Heart right ventricle (tissue), 16 donors: ENCODE data around the gene MTFR1L. TPM values are rescaled to one million over a fixed set of nuclear protein-coding genes. Genes with fewer than 3 reads are reported as not detected.
A peak's percentile ranks its signal among the peaks of the same experiment; 100 is the strongest.

Experiments
- ATAC-seq, 8 donors: fragments of 200-7000 bp; cut with Tn5 transposase; one replicate each; pipeline ENCODE4 v1.9.1; 2020; ENCODE audit warnings: mild to moderate bottlenecking in 8 of 8, moderate library complexity in 8 of 8, moderate number of reproducible peaks in 1 of 8
- DNase-seq, 2 donors: peaks; one replicate each; pipeline ENCODE4 v3.0.0-alpha.2; 2020
- H3K27ac ChIP-seq, 10 donors: fragments of 200-600 bp; sonication (generic) in 2 of 10; one replicate each; pipeline versions ENCODE4 v1.5.0 to v1.8.0; 2020 to 2022; ENCODE audit warnings: mild to moderate bottlenecking in 3 of 10
- H3K27me3 ChIP-seq, 7 donors: fragments of 200-600 bp; one replicate each; pipeline ENCODE4 v1.8.0; 2021 to 2022; ENCODE audit warnings: mild to moderate bottlenecking in 2 of 7
- H3K36me3 ChIP-seq, 9 donors: fragments of 200-600 bp; sonication (generic) in 1 of 9; one replicate each; pipeline versions ENCODE4 v1.5.0 to v1.8.0; 2020 to 2022; ENCODE audit warnings: mild to moderate bottlenecking in 2 of 9
- H3K4me1 ChIP-seq, 9 donors: fragments of 200-600 bp; sonication (generic) in 1 of 9; one replicate each; pipeline versions ENCODE4 v1.5.0 to v1.8.0; 2020 to 2022; ENCODE audit warnings: mild to moderate bottlenecking in 4 of 9
- H3K4me3 ChIP-seq, 10 donors: fragments of 200-600 bp; sonication (generic) in 2 of 10; one replicate each; pipeline versions ENCODE4 v1.5.0 to v1.8.0; 2020 to 2022; ENCODE audit warnings: mild to moderate bottlenecking in 7 of 10, moderate library complexity in 2 of 10
- H3K9me3 ChIP-seq, 11 donors: fragments of 200-600 bp in 10 of 11; sonication (generic) in 2 of 11; one replicate each; pipeline versions ENCODE4 v1.5.0 to v1.8.0; 2013 to 2022; ENCODE audit warnings: mild to moderate bottlenecking in 2 of 11, control low read depth in 1 of 11, moderate library complexity in 1 of 11
- WGBS, 2 donors: extraction: QIAGEN DNeasy Blood & Tissue Kit; methylation state at CpG; one replicate each; pipeline ENCODE4 v1.1.7; 2013; ENCODE audit warnings: inconsistent platforms in 1 of 2; 5-methylcytosine and 5-hydroxymethylcytosine counted together
- intact Hi-C, 10 donors: fragments of 100-400 bp; cut with DNase I; formaldehyde crosslinking; loops; one replicate each; pipeline versions ENCODE4 v1.11.1 to v1.14.2; 2022
- polyA plus RNA-seq, 2 donors: library from polyadenylated mRNA; stranded (reverse); fragments of 200-250 nt; gene quantifications; one replicate each; pipeline ENCODE4 v1.2.3, GENCODE V29; 2013
- total RNA-seq, 10 donors: library from RNA; stranded (reverse); fragmentation: NEBNext Ultra II Directional in 3 of 10; extraction: Animal tissue kit (Norgen Biotek cat#: 25700) in 3 of 10; gene quantifications; one replicate each; pipeline versions ENCODE4 v1.2.1 to v1.2.4, GENCODE V29; 2021 to 2023
- TF ChIP-seq, protein P1 (sequence below), 9 donors: fragments of 200-600 bp; sonication (generic) in 2 of 9; IDR thresholded peaks; one replicate each; pipeline versions ENCODE4 v1.5.0 to v1.8.0; 2021 to 2022; ENCODE audit warnings: antibody characterized with exemption in 9 of 9, mild to moderate bottlenecking in 5 of 9, moderate library complexity in 1 of 9
- donor health status: Arrhythmogenic right ventricular cardiomyopathy.
- donor health status: ischemic (EF 13 %, LVEDD 7.1; RV severe dilation, severe dysfunction).
- donor health status: healthy with polysubstance abuse.
- donor health status: DM: no; HTN: yes; CAD: no.
- donor health status: DM: no; HTN: no; CAD: no.
- donor health status: ischemic (EF 25% LVEDD 6.9; RV normal size, moderate dysfunction).
- donor health status: ischemic (EF 25% LVEDD 5.7; RV mildly dilated, moderate dysfunction).
- donor health status: healthy.
- donor health status: DM: yes; HTN: yes; CAD: no.
- donor health status: Ischemic cardiomyopathy.
- donor health status: ischemic (EF 35%, LVEDD 5.7; RV mildly dilated, moderate dysfunction).
- donor health status: nonischemic (EF 11% LVEDD 7.7; RV severe dilation, severe dysfunction).
- donor health status: DM: yes; HTN: yes; CAD: no.
- donor health status: PGD.
- donor health status: ischemic (EF 29% LVEDD 5.4; RV normal size, mild dysfunction).
- donor health status: nonischemic (EF 23%, LVEDD 6.1; RV moderate dilation, normal function).

The MTFR1L gene
- total and polyA plus RNA-seq, 12 donors, result 91.1 to 264 (median 223) TPM

DNA sequence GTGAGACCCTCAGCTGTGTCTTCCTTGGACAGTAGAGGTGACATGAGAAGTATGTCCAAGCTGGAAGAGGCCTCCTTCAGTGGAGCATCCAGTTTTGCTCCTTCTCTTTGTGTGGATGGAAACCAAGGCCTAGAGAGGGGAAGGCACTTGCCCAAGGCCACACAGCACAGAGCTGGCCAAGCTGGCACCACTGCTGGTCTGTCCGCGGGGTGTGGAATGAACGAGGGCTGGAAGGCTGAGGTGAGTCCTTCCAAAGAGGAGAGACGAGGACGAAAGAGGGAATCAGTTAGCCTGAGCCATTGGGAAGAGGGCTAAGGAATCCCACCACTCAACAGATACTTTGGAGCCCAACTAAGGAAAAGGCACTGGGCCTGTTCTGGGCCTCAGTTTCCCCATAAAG, 47.6 kb upstream of the MTFR1L start:
- intact Hi-C loops, result no loop called here
- H3K27me3 ChIP-seq, result no peaks in the 10 kb centered on the region
- H3K27ac ChIP-seq, result peak overlapping the region in 7 of 10 donors; percentile 39 to 79 (median 66)
- H3K9me3 ChIP-seq, result no peaks in the 10 kb centered on the region
- H3K36me3 ChIP-seq, result peaks cover 0 to 22% (median 4%) of the 10 kb centered on the region in 9 donors
- no peak for DNase-seq
- 96 to 97% methylated on average over 5 of the region's 5 CpGs for WGBS, 2 donors
- H3K4me3 ChIP-seq, result no peak overlapping the region
- no peak for ATAC-seq
- TF ChIP-seq, protein P1, sequence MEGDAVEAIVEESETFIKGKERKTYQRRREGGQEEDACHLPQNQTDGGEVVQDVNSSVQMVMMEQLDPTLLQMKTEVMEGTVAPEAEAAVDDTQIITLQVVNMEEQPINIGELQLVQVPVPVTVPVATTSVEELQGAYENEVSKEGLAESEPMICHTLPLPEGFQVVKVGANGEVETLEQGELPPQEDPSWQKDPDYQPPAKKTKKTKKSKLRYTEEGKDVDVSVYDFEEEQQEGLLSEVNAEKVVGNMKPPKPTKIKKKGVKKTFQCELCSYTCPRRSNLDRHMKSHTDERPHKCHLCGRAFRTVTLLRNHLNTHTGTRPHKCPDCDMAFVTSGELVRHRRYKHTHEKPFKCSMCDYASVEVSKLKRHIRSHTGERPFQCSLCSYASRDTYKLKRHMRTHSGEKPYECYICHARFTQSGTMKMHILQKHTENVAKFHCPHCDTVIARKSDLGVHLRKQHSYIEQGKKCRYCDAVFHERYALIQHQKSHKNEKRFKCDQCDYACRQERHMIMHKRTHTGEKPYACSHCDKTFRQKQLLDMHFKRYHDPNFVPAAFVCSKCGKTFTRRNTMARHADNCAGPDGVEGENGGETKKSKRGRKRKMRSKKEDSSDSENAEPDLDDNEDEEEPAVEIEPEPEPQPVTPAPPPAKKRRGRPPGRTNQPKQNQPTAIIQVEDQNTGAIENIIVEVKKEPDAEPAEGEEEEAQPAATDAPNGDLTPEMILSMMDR (IDR thresholded peaks at IDR 0.05), result no peak
- H3K4me1 ChIP-seq, result peaks cover 14 to 62% (median 41%) of the 10 kb centered on the region in 9 donors

DNA sequence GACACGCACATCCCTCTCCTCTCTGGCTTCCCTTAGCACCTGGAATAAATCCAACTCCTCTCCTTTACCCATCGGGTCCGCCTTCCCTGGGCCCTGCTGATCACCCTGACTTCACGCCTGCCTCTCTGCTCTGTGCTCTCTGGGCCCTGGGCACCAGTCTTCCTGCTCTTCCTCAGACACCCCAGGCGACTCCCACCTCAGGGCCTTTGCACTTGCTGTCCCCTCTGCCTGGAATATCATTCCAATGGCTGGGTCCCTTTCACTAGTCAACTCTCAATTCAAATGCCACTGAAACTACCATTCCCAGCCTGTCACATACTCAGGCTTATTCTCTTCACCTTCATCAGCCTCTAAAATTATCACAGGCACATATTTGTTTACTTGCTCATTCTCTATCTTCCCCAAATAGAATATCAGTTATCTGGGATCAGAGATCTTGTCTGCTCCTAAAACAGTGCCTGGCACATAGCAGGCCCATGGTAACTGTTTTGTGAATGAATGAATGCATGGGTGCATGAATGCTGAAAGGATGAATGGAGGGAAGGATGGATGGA, 47.0 kb upstream of the MTFR1L start:
- no peak for DNase-seq
- H3K27ac ChIP-seq, result peak overlapping the region in 2 of 10 donors; percentile 22 to 79
- intact Hi-C loops, result no loop called here

DNA sequence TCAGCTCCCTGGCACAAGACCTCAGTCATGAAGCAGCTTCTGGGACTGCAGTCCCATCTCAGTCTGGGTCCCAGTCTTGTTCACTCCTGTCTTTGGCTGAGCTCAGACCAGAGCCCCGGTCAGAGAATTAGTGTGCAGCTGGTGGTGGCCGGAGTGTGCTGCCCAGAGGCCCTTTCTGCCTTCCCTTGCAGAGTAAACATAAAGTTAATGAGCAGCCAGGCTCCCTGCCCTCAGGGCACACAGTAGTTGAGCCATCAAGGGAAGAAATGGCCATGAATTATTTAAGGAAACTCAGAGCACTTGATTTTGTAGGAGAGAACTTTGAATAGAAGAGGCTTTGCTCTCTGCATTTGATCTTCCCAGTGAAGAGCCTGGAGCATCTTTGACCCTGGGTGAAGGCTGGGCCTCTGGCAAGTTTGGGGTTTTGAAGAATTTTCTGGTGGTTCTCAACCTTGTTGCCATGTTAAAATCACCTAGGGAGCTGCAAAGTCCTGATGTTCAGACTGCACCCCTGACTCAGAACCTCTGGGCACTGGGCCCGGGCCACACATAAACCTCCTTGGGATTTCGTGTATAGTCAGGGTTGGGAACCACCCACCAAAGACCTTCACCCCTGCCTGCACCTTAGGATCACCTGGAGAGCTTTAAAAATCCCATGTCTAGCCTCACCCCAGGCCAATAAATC, 46.2 kb upstream of the MTFR1L start:
- peaks cover 14 to 62% (median 41%) of the 10 kb centered on the region in 9 donors for H3K4me1 ChIP-seq
- no peak overlapping the region for H3K4me3 ChIP-seq
- WGBS, 2 donors, result 86 to 95% methylated on average over 4 of the region's 4 CpGs
- TF ChIP-seq, protein P1 (IDR thresholded peaks at IDR 0.05), result no peak
- no peaks in the 10 kb centered on the region for H3K9me3 ChIP-seq
- H3K27ac ChIP-seq, result no peak overlapping the region
- DNase-seq, result no peak
- peaks cover 0 to 32% (median 10%) of the 10 kb centered on the region in 9 donors for H3K36me3 ChIP-seq
- intact Hi-C loops, result no loop called here
- no peak for ATAC-seq
- no peaks in the 10 kb centered on the region for H3K27me3 ChIP-seq

More for the DNA sequence above, 47.0 kb upstream of the MTFR1L start:
- TF ChIP-seq, protein P1 (IDR thresholded peaks at IDR 0.05), result no peak
- Histone ChIP-seq H3K4me1 (peaks cover 14 to 62% (median 41%) of the 10 kb centered on the region in 9 donors), H3K27me3 (no peaks in the 10 kb centered on the region), H3K9me3 (no peaks in the 10 kb centered on the region), H3K4me3 (no peak overlapping the region), H3K36me3 (peaks cover 0 to 25% (median 10%) of the 10 kb centered on the region in 9 donors)
- ATAC-seq, result no peak
- WGBS, 2 donors, result 85 to 91% methylated on average over 5 of the region's 5 CpGs

DNA sequence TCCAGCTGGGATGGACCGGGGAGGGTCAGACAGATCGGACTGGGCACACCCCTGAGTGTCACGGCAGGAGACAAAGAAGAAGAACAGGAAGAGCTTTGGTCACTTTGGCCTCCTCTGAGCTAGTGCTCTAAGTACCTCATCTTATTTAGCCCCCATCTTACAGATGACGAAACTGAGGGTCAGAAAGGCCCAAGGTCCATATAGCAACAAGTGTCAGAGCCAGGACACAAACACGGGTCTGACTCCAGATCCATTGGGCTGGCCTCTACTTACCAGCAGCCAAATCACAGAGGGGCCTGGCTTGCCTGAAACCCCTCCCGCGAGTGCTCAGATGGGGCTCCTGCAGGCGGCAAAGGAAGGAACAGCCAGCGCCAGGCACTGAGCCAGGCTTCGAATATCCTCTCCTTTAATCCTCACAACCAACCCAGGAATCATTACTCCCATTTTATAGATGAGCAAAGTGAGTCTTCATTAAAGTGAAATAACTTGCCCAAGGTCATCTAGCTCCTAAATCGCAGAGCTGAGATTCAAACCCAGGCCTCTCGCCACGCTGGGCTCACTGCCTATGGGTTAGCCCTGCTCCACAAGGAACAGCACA, 45.4 kb upstream of the MTFR1L start:
- peaks cover 0 to 32% (median 10%) of the 10 kb centered on the region in 9 donors for H3K36me3 ChIP-seq
- H3K27ac ChIP-seq, result no peak overlapping the region
- no peaks in the 10 kb centered on the region for H3K27me3 ChIP-seq
- TF ChIP-seq, protein P1 (IDR thresholded peaks at IDR 0.05), result no peak
- no peak for DNase-seq
- H3K4me3 ChIP-seq, result no peak overlapping the region
- peaks cover 14 to 62% (median 41%) of the 10 kb centered on the region in 9 donors for H3K4me1 ChIP-seq
- intact Hi-C loops, result no loop called here
- 83 to 88% methylated on average over 13 of the region's 13 CpGs for WGBS, 2 donors
- H3K9me3 ChIP-seq, result no peaks in the 10 kb centered on the region
- ATAC-seq, result no peak
